H1 (cell line): ENCODE measurements around the gene ATP2B1. TPM values are rescaled to one million over a fixed set of nuclear protein-coding genes. Genes with fewer than 3 reads are reported as not detected.

ENCODE experiments used
- CTCF ChIA-PET: fragments of 300-600 bp; sonication (Branson Sonifier 250); formaldehyde crosslinking; loops from one replicate; lab custom pipeline; 2021; ENCODE audit not compliant: partially characterized antibody; lab: Charles Lee
- POLR2A ChIA-PET: fragments of 300-600 bp; sonication (Branson Sonifier 250); formaldehyde crosslinking; loops from one replicate; lab custom pipeline; 2021; ENCODE audit warnings: inconsistent platforms; ENCODE audit not compliant: partially characterized antibody; lab: Charles Lee
- DNase-seq, 2 experiments: peaks; one replicate each; pipeline versions ENCODE4 v3.0.0 to v3.0.0-alpha.2; 2010 to 2022; ENCODE audit warnings: low spot score in 2 of 2, low read depth in 1 of 2, mixed read lengths in 1 of 2
- FAIRE-seq: peaks from 2 replicates; lab custom pipeline; 2011; peaks lifted over from hg19 to GRCh38; lab: Jason Lieb, UNC
- H2AFZ ChIP-seq: 2 replicates; pipeline ENCODE4 v1.8.1; 2012; ENCODE audit warnings: low read length, inconsistent platforms
- H2AK5ac ChIP-seq: 2 replicates; pipeline ENCODE4 v1.6.1; 2013; ENCODE audit warnings: low read depth, low read length
- H2BK120ac ChIP-seq: replicated peaks from 2 replicates; pipeline ENCODE3; 2013; ENCODE audit warnings: low read depth, low read length, inconsistent platforms
- H2BK12ac ChIP-seq: 2 replicates; pipeline ENCODE4 v1.6.1; 2013; ENCODE audit warnings: low read depth, low read length
- H2BK15ac ChIP-seq: 2 replicates; pipeline ENCODE4 v1.6.1; 2013; ENCODE audit warnings: low read length
- H2BK20ac ChIP-seq: 2 replicates; pipeline ENCODE4 v1.6.1; 2013; ENCODE audit warnings: low read length
- H2BK5ac ChIP-seq: 2 replicates; pipeline ENCODE4 v1.6.1; 2013; ENCODE audit warnings: low read depth, low read length
- H3K14ac ChIP-seq: 2 replicates; pipeline ENCODE4 v1.6.1; 2013; ENCODE audit warnings: inconsistent platforms; ENCODE audit not compliant: insufficient read length
- H3K18ac ChIP-seq: 2 replicates; pipeline ENCODE4 v1.6.1; 2013; ENCODE audit warnings: low read length; ENCODE audit errors: extremely low read depth
- H3K23ac ChIP-seq: 2 replicates; pipeline ENCODE4 v1.6.1; 2013; ENCODE audit warnings: inconsistent platforms; ENCODE audit not compliant: insufficient read length
- H3K23me2 ChIP-seq: 2 replicates; pipeline ENCODE4 v1.6.1; 2013; ENCODE audit warnings: low read depth, low read length
- H3K27ac ChIP-seq: 2 replicates; pipeline ENCODE4 v1.6.1; 2011; ENCODE audit warnings: low read depth, low read length, inconsistent platforms
- H3K27me3 ChIP-seq, 4 experiments: replicated peaks in 1 of 4; 1 replicate in 1 of 4; 2 replicates in 3 of 4; pipeline versions ENCODE4 v1.6.1 to v1.8.1; 2011 to 2013; ENCODE audit warnings: low read length in 3 of 4, mild to moderate bottlenecking in 3 of 4, inconsistent platforms in 2 of 4, mixed read lengths in 2 of 4, moderate library complexity in 1 of 4; ENCODE audit not compliant: control insufficient read depth in 3 of 4, insufficient read depth in 3 of 4; ENCODE audit errors: extremely low read depth in 1 of 4
- H3K36me3 ChIP-seq, 4 experiments: 2 replicates each; pipeline versions ENCODE4 v1.6.1 to v1.8.1; 2011 to 2013; ENCODE audit warnings: mild to moderate bottlenecking in 4 of 4, low read length in 3 of 4, moderate library complexity in 2 of 4, control low read depth in 1 of 4, inconsistent platforms in 1 of 4; ENCODE audit not compliant: insufficient read depth in 4 of 4, control insufficient read depth in 2 of 4
- H3K4ac ChIP-seq: replicated peaks from 2 replicates; pipeline ENCODE3; 2013; ENCODE audit warnings: low read length, low read depth, mixed read lengths, inconsistent platforms; ENCODE audit not compliant: insufficient read length
- H3K4me1 ChIP-seq, 4 experiments: replicated peaks in 1 of 4; 1 replicate in 1 of 4; 2 replicates in 3 of 4; pipeline versions ENCODE4 v1.6.1 to v1.8.1; 2011 to 2013; ENCODE audit warnings: low read length in 3 of 4, inconsistent platforms in 2 of 4, mixed read lengths in 1 of 4; ENCODE audit not compliant: insufficient read depth in 4 of 4, control insufficient read depth in 3 of 4
- H3K4me2 ChIP-seq, 2 experiments: 2 replicates each; pipeline versions ENCODE4 v1.6.1 to v1.8.1; 2011 to 2013; ENCODE audit warnings: low read depth in 2 of 2, low read length in 2 of 2, control low read depth in 1 of 2, inconsistent platforms in 1 of 2, mild to moderate bottlenecking in 1 of 2; ENCODE audit not compliant: insufficient read depth in 1 of 2
- H3K4me3 ChIP-seq, 4 experiments: fragments of 200-600, 300-600 bp in 1 of 4; sonication (generic), shearing (Covaris generic), sonication (Bioruptor Twin) in 1 of 4; 2 replicates each; pipeline versions ENCODE4 v1.5.1 to v1.8.1; 2011 to 2016; ENCODE audit warnings: low read length in 4 of 4, low read depth in 3 of 4, control low read depth in 2 of 4, inconsistent platforms in 2 of 4, mild to moderate bottlenecking in 2 of 4, mixed read lengths in 1 of 4, moderate library complexity in 1 of 4; ENCODE audit not compliant: insufficient read depth in 2 of 4; ENCODE audit errors: extremely low read depth in 1 of 4
- H3K56ac ChIP-seq: replicated peaks from 2 replicates; pipeline ENCODE3; 2013; ENCODE audit warnings: low read depth, mild to moderate bottlenecking, mixed read lengths, low read length, inconsistent platforms; ENCODE audit not compliant: insufficient read length
- H3K79me1 ChIP-seq: 2 replicates; pipeline ENCODE4 v1.6.1; 2013; ENCODE audit warnings: low read depth, low read length, control low read depth
- H3K79me2 ChIP-seq, 2 experiments: 2 replicates each; pipeline versions ENCODE4 v1.6.1 to v1.8.1; 2012 to 2013; ENCODE audit warnings: low read length in 2 of 2, mild to moderate bottlenecking in 2 of 2, inconsistent platforms in 1 of 2; ENCODE audit not compliant: insufficient read depth in 2 of 2, control insufficient read depth in 1 of 2
- H3K9ac ChIP-seq, 4 experiments: replicated peaks in 1 of 4; 1 replicate in 1 of 4; 2 replicates in 3 of 4; pipeline versions ENCODE4 v1.6.1 to v1.8.1; 2011 to 2013; ENCODE audit warnings: low read depth in 3 of 4, low read length in 3 of 4, control low read depth in 2 of 4, mild to moderate bottlenecking in 2 of 4, moderate library complexity in 2 of 4, inconsistent platforms in 1 of 4; ENCODE audit errors: extremely low read depth in 1 of 4
- H3K9me3 ChIP-seq, 2 experiments: 2 replicates each; pipeline versions ENCODE4 v1.6.1 to v1.8.1; 2012 to 2013; ENCODE audit warnings: mild to moderate bottlenecking in 2 of 2, moderate library complexity in 2 of 2, control low read depth in 1 of 2, inconsistent platforms in 1 of 2, low read depth in 1 of 2, low read length in 1 of 2, mixed read lengths in 1 of 2; ENCODE audit not compliant: insufficient read depth in 2 of 2
- H4K20me1 ChIP-seq, 2 experiments: replicated peaks in 1 of 2; 2 replicates each; pipeline versions ENCODE3 to v1.8.1; 2011 to 2013; ENCODE audit warnings: inconsistent platforms in 2 of 2, low read length in 2 of 2, mild to moderate bottlenecking in 1 of 2; ENCODE audit not compliant: insufficient read depth in 2 of 2, control insufficient read depth in 1 of 2
- H4K5ac ChIP-seq: 2 replicates; pipeline ENCODE4 v1.6.1; 2013; ENCODE audit warnings: low read length, low read depth, mixed read lengths, inconsistent platforms; ENCODE audit not compliant: insufficient read length
- H4K8ac ChIP-seq: 2 replicates; pipeline ENCODE4 v1.8.0; 2013; ENCODE audit warnings: mild to moderate bottlenecking, moderate library complexity, low read length, inconsistent platforms; ENCODE audit not compliant: insufficient read depth; ENCODE audit errors: extremely low read depth
- H4K91ac ChIP-seq: replicated peaks from 2 replicates; pipeline ENCODE3; 2013; ENCODE audit warnings: low read length, mixed read lengths, inconsistent platforms; ENCODE audit not compliant: insufficient read length
- BACH1 ChIP-seq: IDR thresholded peaks from 2 replicates; pipeline ENCODE4 v1.6.1; 2012; ENCODE audit warnings: low read length, improper control_type of control experiment
- BRCA1 ChIP-seq: IDR thresholded peaks from 2 replicates; pipeline ENCODE4 v1.6.1; 2012; ENCODE audit warnings: low read depth, low read length, improper control_type of control experiment
- FOSL1 ChIP-seq: IDR thresholded peaks from 2 replicates; pipeline ENCODE4 v1.6.1; 2011; ENCODE audit warnings: mild to moderate bottlenecking, low read depth, low read length, moderate library complexity; ENCODE audit not compliant: insufficient read depth
- HDAC6 ChIP-seq: IDR thresholded peaks from one replicate; pipeline ENCODE4 v1.7.1; 2012; ENCODE audit warnings: low read depth, mild to moderate bottlenecking, inconsistent platforms, low read length, moderate library complexity
- POU5F1 ChIP-seq: IDR thresholded peaks from 2 replicates; pipeline ENCODE4 v1.6.1; 2011; ENCODE audit warnings: low read depth, mild to moderate bottlenecking, low read length, moderate library complexity
- SP2 ChIP-seq: IDR thresholded peaks from 2 replicates; pipeline ENCODE4 v1.6.1; 2012; ENCODE audit warnings: mild to moderate bottlenecking, low read length, inconsistent platforms
- TCF12 ChIP-seq: IDR thresholded peaks from 2 replicates; pipeline ENCODE4 v1.6.1; 2011; ENCODE audit warnings: low read depth, mild to moderate bottlenecking, low read length
- WGBS, 2 experiments: shearing (Covaris generic) in 1 of 2; methylation state at CpG; one replicate each; pipeline versions ENCODE4 v1.1.6 to v1.1.7; 2013 to 2015; ENCODE audit warnings: low lambda C conversion rate in 2 of 2, mixed read lengths in 2 of 2, inconsistent platforms in 1 of 2, low coverage in 1 of 2, missing lambda C conversion rate in 1 of 2; ENCODE audit not compliant: insufficient replicate concordance in 2 of 2, insufficient coverage in 1 of 2, insufficient read length in 1 of 2; ENCODE audit errors: extremely low coverage in 1 of 2, missing lambda C conversion rate in 1 of 2; 5-methylcytosine and 5-hydroxymethylcytosine counted together
- polyA plus RNA-seq, 7 experiments: library from polyadenylated mRNA; depleted of rRNA in 3 of 7; stranded (reverse) in 5 of 7; unstranded in 2 of 7; fragments of >200 nt in 5 of 7; fragments of 200-250 nt in 2 of 7; gene quantifications; 1 replicate in 5 of 7; 2 replicates in 1 of 7; 4 replicates in 1 of 7; pipeline versions ENCODE4 v1.2.1 to v1.2.3, GENCODE V29; 2011 to 2013; ENCODE audit warnings: missing spikeins in 2 of 7, mixed read lengths in 2 of 7
- total RNA-seq: library from RNA; stranded (reverse); fragmentation: NEBNext Ultra II Directional; extraction: Animal tissue kit (Norgen Biotek cat#: 25700); gene quantifications from 2 replicates; pipeline ENCODE4 v1.2.1, GENCODE V29; 2021

Gene ATP2B1
- total and polyA plus RNA-seq, 2 of the 8 experiments (the other 6 are each of a cell fraction or from before 2014, with no cell fraction given) = 4.3 to 32.0 TPM

- DNase-seq = no peak
- Histone ChIP-seq H3K9me3 (no peaks in the 10 kb centered on the region), H3K18ac (no peak overlapping the region), H2BK12ac (no peak overlapping the region), H3K4ac (no peak overlapping the region)
- CTCF ChIA-PET = interaction anchor here (0.6 kb wide), 1 partner anchor 339 kb away, joined by 3 read pairs; no protein-coding TSS in a partner anchor
- no peak for TF ChIP-seq TCF12
- no peak for TF ChIP-seq POU5F1
- TF ChIP-seq BACH1 = no peak
- TF ChIP-seq HDAC6 = no peak
- no peak for TF ChIP-seq FOSL1
- TF ChIP-seq BRCA1 = no peak
- no peak for TF ChIP-seq SP2
- TF ChIP-seq, all 59 proteins: peak for 0
- Histone ChIP-seq H2BK5ac (no peak overlapping the region), H3K36me3 (no peaks in the 10 kb centered on the region), H4K91ac (no peak overlapping the region), H3K27ac (no peak overlapping the region), H3K4me2 (no peak overlapping the region), H3K4me1 (peaks cover 0 to 3% (median 0%) of the 10 kb centered on the region in 4 experiments; a peak in 1 of 7 replicates), H3K27me3 (no peaks in the 10 kb centered on the region), H3K14ac (no peak overlapping the region), H3K79me2 (peaks cover 0 to 56% of the 10 kb centered on the region in 2 experiments; a peak in 2 of 4 replicates), H2BK15ac (no peak overlapping the region), H4K8ac (no peak overlapping the region), H2AFZ (no peak overlapping the region), H3K79me1 (no peaks in the 10 kb centered on the region), H3K9ac (no peak overlapping the region), H4K20me1 (no peaks in the 10 kb centered on the region), H3K4me3 (no peak overlapping the region), H3K23me2 (no peaks in the 10 kb centered on the region; the same call in 1 of the 2 replicates), H4K5ac (no peak overlapping the region), H3K23ac (no peak overlapping the region), H3K56ac (no peak overlapping the region), H2BK120ac (no peak overlapping the region), H2BK20ac (no peak overlapping the region), H2AK5ac (no peak overlapping the region)
- POLR2A ChIA-PET = no interaction called here
- WGBS, 2 experiments = 86% methylated on average over 2 of the region's 2 CpGs; no CpG with 5 or more reads in 1 of the 2 experiments
- FAIRE-seq = no peak
Observed at GRCh38 chr12:89674326-89674942, 34.2 kb downstream of the ATP2B1 start.
